ENCODE data around the gene ZIC1. TPM values are rescaled to one million over a fixed set of nuclear protein-coding genes. Genes with fewer than 3 reads are reported as not detected.
A peak's percentile ranks its signal among the peaks of the same experiment; 100 is the strongest.

ZIC1 gene
- total RNA-seq, 1 experiment from 2014 or later: not detected

DNA sequence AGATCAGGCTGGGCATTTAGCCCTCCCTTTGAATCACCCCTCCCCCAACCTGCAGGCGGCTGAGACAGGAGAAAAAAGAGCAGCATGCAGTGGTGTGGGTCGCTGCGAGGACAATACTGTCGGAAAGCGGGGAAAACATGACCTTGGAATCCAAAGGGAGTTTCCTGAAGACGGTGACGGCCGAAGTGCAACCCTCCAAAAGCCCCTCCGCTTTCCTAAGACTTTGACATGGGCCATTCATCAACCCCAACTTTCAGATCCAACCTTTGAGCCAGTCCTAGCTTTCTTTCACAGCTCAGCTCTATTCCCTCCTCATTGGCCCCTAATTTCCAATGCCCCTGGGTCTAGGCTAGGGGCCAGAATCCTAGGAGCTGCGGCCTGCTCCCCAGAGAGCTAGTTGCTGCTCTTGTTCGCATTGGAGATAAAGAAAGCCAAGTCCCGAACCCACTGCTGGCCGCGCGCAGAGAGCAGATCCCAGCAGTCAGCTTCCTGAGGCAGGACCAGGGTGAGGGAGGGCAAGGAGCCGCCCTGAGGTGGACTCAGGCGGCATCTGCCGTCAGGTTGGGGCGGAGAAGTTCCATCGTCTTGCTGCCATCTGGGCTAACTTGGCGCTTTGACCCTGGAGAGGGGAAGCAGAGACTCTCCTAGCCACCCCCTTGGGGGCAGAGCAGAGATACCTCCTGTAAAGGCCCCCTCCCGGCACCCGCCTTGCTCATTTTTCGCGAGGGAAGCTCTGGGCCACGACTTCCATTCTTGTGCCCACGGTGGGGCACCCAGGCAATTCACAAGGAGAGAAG, 3.7 kb upstream of the ZIC1 start:
- no peak overlapping the region for H2AFZ ChIP-seq (ENCODE audit: low read length)
- DNase-seq (no peak), ATAC-seq (no peak)
- H3K9ac ChIP-seq (ENCODE audit: low read length): no peak overlapping the region
- H4K20me1 ChIP-seq (ENCODE audit: low read length): no peaks in the 10 kb centered on the region
- H3K4me3 ChIP-seq (ENCODE audit: low read length): no peak overlapping the region
- POLR2A ChIA-PET (ENCODE audit: unreplicated experiment): no interaction called here
- no peak overlapping the region for H3K27ac ChIP-seq (ENCODE audit: low read length)
- TF ChIP-seq EZH2phosphoT487 (IDR thresholded peaks at IDR 0.05; ENCODE audit: borderline replicate concordance, low read length): no peak
- TF ChIP-seq EZH2 (IDR thresholded peaks at IDR 0.05; ENCODE audit: low read length, unreplicated experiment): no peak
- TF ChIP-seq, protein P1, sequence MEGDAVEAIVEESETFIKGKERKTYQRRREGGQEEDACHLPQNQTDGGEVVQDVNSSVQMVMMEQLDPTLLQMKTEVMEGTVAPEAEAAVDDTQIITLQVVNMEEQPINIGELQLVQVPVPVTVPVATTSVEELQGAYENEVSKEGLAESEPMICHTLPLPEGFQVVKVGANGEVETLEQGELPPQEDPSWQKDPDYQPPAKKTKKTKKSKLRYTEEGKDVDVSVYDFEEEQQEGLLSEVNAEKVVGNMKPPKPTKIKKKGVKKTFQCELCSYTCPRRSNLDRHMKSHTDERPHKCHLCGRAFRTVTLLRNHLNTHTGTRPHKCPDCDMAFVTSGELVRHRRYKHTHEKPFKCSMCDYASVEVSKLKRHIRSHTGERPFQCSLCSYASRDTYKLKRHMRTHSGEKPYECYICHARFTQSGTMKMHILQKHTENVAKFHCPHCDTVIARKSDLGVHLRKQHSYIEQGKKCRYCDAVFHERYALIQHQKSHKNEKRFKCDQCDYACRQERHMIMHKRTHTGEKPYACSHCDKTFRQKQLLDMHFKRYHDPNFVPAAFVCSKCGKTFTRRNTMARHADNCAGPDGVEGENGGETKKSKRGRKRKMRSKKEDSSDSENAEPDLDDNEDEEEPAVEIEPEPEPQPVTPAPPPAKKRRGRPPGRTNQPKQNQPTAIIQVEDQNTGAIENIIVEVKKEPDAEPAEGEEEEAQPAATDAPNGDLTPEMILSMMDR (conservative IDR thresholded peaks at IDR 0.05; ENCODE audit: low read depth, low read length): no peak
- H3K79me2 ChIP-seq (ENCODE audit: low read length): no peaks in the 10 kb centered on the region
- no peaks in the 10 kb centered on the region for H3F3A ChIP-seq (ENCODE audit: low read length, unreplicated experiment)
- intact Hi-C loops (cut with micrococcal nuclease): no loop called here
- peaks cover 80% of the 10 kb centered on the region for H3K27me3 ChIP-seq (ENCODE audit: low read length)
- H3K9me2 ChIP-seq (replicated peaks; ENCODE audit: low read length): no peaks in the 10 kb centered on the region
- CTCF ChIA-PET: no interaction called here
- no peaks in the 10 kb centered on the region for H3K4me1 ChIP-seq (ENCODE audit: insufficient read depth, low read length)
- no peaks in the 10 kb centered on the region for H3K36me3 ChIP-seq (ENCODE audit: low read depth, low read length)
- no TSS peak for BruUV-seq (replicated peaks)
- H3K9me3 ChIP-seq (ENCODE audit: low read length): no peaks in the 10 kb centered on the region
- H3K4me2 ChIP-seq (ENCODE audit: low read length): no peak overlapping the region

DNA sequence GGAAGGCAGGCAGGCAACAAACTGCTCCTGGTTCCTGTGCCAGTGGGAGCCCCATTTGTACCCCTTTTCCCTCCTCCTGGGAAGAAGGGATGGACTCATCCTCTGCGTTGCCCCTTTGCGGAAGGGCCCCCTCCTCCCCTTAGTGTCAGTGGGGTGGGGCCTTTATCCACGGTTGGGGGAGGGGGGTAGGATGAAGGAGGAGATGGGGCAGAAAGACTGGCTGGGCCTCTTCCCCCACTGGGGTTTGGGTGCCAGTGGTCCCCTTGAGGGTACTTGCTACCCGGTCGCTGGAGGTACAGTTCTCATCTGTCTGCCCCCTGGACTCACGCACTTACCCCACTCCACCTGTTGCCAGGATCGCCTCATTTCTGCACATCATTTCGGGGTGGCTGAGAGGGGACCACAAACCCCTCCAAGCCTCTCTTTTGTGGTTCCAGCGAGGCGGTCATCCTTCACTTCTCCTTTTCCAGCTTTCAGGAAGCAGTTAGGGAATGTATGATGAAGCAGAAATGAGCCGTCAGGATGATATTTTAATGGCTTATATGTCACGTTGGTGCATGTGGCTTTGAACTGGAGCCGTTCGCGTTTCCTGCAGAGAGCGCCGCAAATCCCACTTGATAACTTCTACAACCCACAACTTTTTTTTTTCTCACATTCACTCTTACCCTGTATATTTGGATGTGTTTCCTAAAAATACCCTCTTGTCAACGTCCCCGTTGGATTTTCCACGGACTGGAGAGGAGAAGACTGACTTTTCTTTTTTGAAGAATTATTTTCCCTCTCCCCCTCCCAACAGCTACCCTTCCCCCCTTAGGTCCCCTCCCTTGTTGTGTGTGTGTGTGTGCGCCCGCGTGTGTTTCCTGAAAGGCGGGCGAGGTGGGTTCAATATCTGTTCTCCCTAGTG, 2.9 kb upstream of the ZIC1 start, which contains the start of gene ZIC4:
Gene ZIC4 (minus strand): TSS at position 516 of the 904 bp plus-strand sequence. CDS start 3,746 bp downstream, outside the sequence.
- Histone ChIP-seq H3K27ac (ENCODE audit: low read length) (no peak within 1 kb of the TSS), H3F3A (ENCODE audit: low read length, unreplicated experiment) (no peaks in the 10 kb centered on the region), H3K27me3 (ENCODE audit: low read length) (peaks cover 87% of the 10 kb centered on the region), H3K9me2 (replicated peaks; ENCODE audit: low read length) (no peaks in the 10 kb centered on the region), H3K36me3 (ENCODE audit: low read depth, low read length) (no peaks in the 10 kb centered on the region), H3K4me2 (ENCODE audit: low read length) (peak within 1 kb of the TSS; percentile 24; the same call in 1 of the 2 replicates), H3K4me1 (ENCODE audit: insufficient read depth, low read length) (no peaks in the 10 kb centered on the region), H4K20me1 (ENCODE audit: low read length) (no peaks in the 10 kb centered on the region), H2AFZ (ENCODE audit: low read length) (no peak within 1 kb of the TSS), H3K79me2 (ENCODE audit: low read length) (no peaks in the 10 kb centered on the region), H3K9me3 (ENCODE audit: low read length) (no peaks in the 10 kb centered on the region), H3K4me3 (ENCODE audit: low read length) (0 out of 2 replicates have a peak within 1 kb of the TSS, but pooled peaks have one; percentile 25), H3K9ac (ENCODE audit: low read length) (no peak within 1 kb of the TSS)
- no TSS peak for BruUV-seq (replicated peaks)
- POLR2A ChIA-PET (ENCODE audit: unreplicated experiment): no interaction called here
- intact Hi-C loops (cut with micrococcal nuclease): no loop called here
- DNase-seq (no peak), ATAC-seq (no peak)
- TF ChIP-seq, protein P1 (conservative IDR thresholded peaks at IDR 0.05; ENCODE audit: low read depth, low read length): no peak
- TF ChIP-seq EZH2 (IDR thresholded peaks at IDR 0.05; ENCODE audit: low read length, unreplicated experiment) (no peak), EZH2phosphoT487 (IDR thresholded peaks at IDR 0.05; ENCODE audit: borderline replicate concordance, low read length) (no peak)
- CTCF ChIA-PET: no interaction called here
